ENCODE measurements around the gene RAMP3. TPM values are rescaled to one million over a fixed set of nuclear protein-coding genes. Genes with fewer than 3 reads are reported as not detected.
"Not testable (repeated sequence)": the region's sequence is repeated elsewhere in the genome, so short reads cannot be mapped to it uniquely, and the experiment has no call there.

Gene RAMP3
- total RNA-seq, 1 donor from 2014 or later = not detected

- DNase-seq (ENCODE audit: extremely low spot score, unreplicated experiment) = no peak
- Mint-ChIP-seq H3K4me3 (ENCODE audit: unreplicated experiment) (no peak overlapping the region), H3K36me3 (ENCODE audit: unreplicated experiment) (no peaks in the 10 kb centered on the region), H3K4me1 (ENCODE audit: unreplicated experiment) (peaks cover 3% of the 10 kb centered on the region), H3K27me3 (ENCODE audit: unreplicated experiment) (peaks cover 34% of the 10 kb centered on the region), H3K27ac (ENCODE audit: unreplicated experiment) (no peak overlapping the region), H3K9me3 (ENCODE audit: unreplicated experiment) (no peaks in the 10 kb centered on the region)
- TF ChIP-seq, protein P1, sequence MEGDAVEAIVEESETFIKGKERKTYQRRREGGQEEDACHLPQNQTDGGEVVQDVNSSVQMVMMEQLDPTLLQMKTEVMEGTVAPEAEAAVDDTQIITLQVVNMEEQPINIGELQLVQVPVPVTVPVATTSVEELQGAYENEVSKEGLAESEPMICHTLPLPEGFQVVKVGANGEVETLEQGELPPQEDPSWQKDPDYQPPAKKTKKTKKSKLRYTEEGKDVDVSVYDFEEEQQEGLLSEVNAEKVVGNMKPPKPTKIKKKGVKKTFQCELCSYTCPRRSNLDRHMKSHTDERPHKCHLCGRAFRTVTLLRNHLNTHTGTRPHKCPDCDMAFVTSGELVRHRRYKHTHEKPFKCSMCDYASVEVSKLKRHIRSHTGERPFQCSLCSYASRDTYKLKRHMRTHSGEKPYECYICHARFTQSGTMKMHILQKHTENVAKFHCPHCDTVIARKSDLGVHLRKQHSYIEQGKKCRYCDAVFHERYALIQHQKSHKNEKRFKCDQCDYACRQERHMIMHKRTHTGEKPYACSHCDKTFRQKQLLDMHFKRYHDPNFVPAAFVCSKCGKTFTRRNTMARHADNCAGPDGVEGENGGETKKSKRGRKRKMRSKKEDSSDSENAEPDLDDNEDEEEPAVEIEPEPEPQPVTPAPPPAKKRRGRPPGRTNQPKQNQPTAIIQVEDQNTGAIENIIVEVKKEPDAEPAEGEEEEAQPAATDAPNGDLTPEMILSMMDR (IDR thresholded peaks at IDR 0.05) = no peak
Measured at GRCh38 chr7:45151967-45152366, 5.6 kb upstream of the RAMP3 start.

DNA sequence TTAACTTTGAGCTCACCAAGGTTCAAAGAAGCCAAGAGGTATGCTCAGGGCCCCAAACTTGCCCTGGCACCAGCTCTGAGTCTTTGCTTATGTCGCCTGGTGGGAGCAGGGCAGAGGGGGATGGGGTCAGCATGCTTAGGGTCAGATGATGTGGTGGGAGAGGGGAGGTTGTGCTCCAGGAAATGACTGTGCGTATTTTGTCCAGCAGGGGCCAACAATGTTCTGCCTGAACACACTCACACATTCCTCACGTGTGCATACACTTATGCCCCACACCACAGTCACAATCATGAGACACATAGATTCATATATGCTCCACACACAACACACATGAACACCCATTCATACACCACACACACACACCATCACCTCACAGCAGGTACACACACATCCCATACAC is 4.4 kb upstream of the RAMP3 start:
- Mint-ChIP-seq H3K4me1 (ENCODE audit: unreplicated experiment) (peaks cover 3% of the 10 kb centered on the region), H3K9me3 (ENCODE audit: unreplicated experiment) (no peaks in the 10 kb centered on the region), H3K27me3 (ENCODE audit: unreplicated experiment) (peaks cover 37% of the 10 kb centered on the region), H3K27ac (ENCODE audit: unreplicated experiment) (no peak overlapping the region), H3K36me3 (ENCODE audit: unreplicated experiment) (no peaks in the 10 kb centered on the region), H3K4me3 (ENCODE audit: unreplicated experiment) (no peak overlapping the region)
- DNase-seq (ENCODE audit: extremely low spot score, unreplicated experiment) = no peak
- TF ChIP-seq, protein P1 (IDR thresholded peaks at IDR 0.05) = no peak

DNA sequence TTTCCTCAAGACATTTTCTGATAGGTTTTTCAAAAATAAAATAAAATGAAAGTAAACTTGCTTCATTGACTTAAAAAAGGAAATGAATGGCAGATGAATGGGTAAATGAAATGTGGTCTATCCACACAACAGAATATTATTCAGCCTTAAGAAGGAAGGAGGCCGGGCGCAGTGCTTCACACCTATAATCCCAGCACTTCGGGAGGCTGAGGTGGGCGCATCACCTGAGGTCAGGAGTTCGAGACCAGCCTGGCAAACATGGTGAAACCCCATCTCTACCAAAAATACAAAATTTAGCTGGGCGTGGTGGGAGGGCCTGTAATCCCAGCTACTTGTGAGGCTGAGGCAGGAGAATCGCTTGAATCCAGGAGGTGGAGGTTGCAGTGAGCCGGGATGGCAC is 3.7 kb upstream of the RAMP3 start:
- H3K36me3 Mint-ChIP-seq (ENCODE audit: unreplicated experiment); H3K9me3 Mint-ChIP-seq (ENCODE audit: unreplicated experiment); H3K4me1 Mint-ChIP-seq (ENCODE audit: unreplicated experiment); H3K27ac Mint-ChIP-seq (ENCODE audit: unreplicated experiment); H3K4me3 Mint-ChIP-seq (ENCODE audit: unreplicated experiment); DNase-seq (ENCODE audit: extremely low spot score, unreplicated experiment): not testable (repeated sequence)
- peaks cover 39% of the 10 kb centered on the region for H3K27me3 Mint-ChIP-seq (ENCODE audit: unreplicated experiment)

DNA sequence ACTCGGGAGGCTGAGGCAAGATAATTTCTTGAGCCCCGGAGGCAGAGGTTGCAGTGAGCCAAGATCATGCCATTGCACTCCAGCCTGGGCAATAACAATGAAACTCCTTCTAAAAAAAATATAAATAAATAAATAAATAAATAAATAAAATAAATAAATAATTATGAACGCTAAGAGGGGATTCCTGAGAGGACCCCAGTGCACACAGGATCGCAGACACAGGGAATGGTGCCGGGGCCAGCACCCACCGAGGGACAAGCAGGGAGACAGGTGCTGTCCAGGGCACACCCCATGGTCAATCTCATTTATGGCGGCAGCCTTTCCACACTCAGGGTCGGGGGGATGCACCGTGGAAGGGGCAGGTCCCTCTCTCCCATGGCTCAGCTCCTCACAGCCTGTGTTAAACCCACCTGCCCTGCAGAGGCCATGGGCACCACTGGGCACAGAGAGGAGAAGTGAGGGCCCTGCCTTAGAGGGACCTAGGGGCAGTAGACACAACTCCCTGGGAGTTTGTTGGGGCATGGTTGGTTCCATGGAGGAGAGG is 2.2 kb upstream of the RAMP3 start:
- TF ChIP-seq, protein P1 (IDR thresholded peaks at IDR 0.05) = no peak
- H3K36me3 Mint-ChIP-seq (ENCODE audit: unreplicated experiment) = no peaks in the 10 kb centered on the region
- H3K4me3 Mint-ChIP-seq (ENCODE audit: unreplicated experiment) = no peak overlapping the region
- H3K9me3 Mint-ChIP-seq (ENCODE audit: unreplicated experiment) = no peaks in the 10 kb centered on the region
- H3K27ac Mint-ChIP-seq (ENCODE audit: unreplicated experiment) = no peak overlapping the region
- no peak for DNase-seq (ENCODE audit: extremely low spot score, unreplicated experiment)
- peaks cover 3% of the 10 kb centered on the region for H3K4me1 Mint-ChIP-seq (ENCODE audit: unreplicated experiment)
- H3K27me3 Mint-ChIP-seq (ENCODE audit: unreplicated experiment) = peaks cover 44% of the 10 kb centered on the region

DNA sequence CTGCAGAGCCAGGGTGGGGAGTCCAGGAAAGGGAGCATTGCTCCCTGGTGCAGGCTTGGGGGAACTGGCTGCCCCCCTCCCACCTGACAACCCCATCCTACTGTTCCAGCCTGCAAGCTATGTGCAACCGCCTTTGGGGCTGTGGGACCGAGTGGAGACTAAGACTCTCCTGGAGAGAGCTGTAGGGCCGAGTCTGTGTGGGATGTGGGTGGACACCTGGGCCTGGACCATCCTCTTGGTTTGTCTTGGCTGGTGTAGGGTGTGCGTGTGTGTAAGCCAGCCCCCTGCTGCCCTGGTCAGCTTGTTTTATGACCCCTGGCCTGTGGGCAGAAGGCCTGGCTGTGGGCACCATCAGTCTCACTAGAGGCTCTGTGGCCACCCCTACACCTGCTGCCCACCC is 1.6 kb upstream of the RAMP3 start:
- H3K4me3 Mint-ChIP-seq (ENCODE audit: unreplicated experiment) = no peak overlapping the region
- no peak for DNase-seq (ENCODE audit: extremely low spot score, unreplicated experiment)
- TF ChIP-seq, protein P1 (IDR thresholded peaks at IDR 0.05) = no peak
- H3K27me3 Mint-ChIP-seq (ENCODE audit: unreplicated experiment) = peaks cover 44% of the 10 kb centered on the region
- no peaks in the 10 kb centered on the region for H3K36me3 Mint-ChIP-seq (ENCODE audit: unreplicated experiment)
- peaks cover 3% of the 10 kb centered on the region for H3K4me1 Mint-ChIP-seq (ENCODE audit: unreplicated experiment)
- no peak overlapping the region for H3K27ac Mint-ChIP-seq (ENCODE audit: unreplicated experiment)
- no peaks in the 10 kb centered on the region for H3K9me3 Mint-ChIP-seq (ENCODE audit: unreplicated experiment)
